Upper lobe of left lung (tissue), 6 donors: Measurements from ENCODE around the gene ABCD4. TPM values are rescaled to one million over a fixed set of nuclear protein-coding genes. Genes with fewer than 3 reads are reported as not detected.

ENCODE experiments used
- ATAC-seq, 2 donors: fragments of 200-7000 bp; cut with Tn5 transposase; one replicate each; pipeline ENCODE4 v1.9.1; 2022; ENCODE audit warnings: mild to moderate bottlenecking in 2 of 2, moderate library complexity in 2 of 2; ENCODE audit not compliant: low FRiP score in 2 of 2
- DNase-seq, 2 donors: peaks; one replicate each; pipeline ENCODE4 v3.0.0-alpha.2; 2019 to 2020
- H3K27ac ChIP-seq, 4 donors: fragments of 200-600 bp; sonication (generic); one replicate each; pipeline ENCODE4 v1.5.1; 2016 to 2019
- H3K27me3 ChIP-seq, 4 donors: fragments of 200-600 bp; sonication (generic); one replicate each; pipeline ENCODE4 v1.5.1; 2017 to 2019
- H3K36me3 ChIP-seq, 4 donors: fragments of 200-600 bp; sonication (generic); one replicate each; pipeline ENCODE4 v1.5.1; 2016 to 2019
- H3K4me1 ChIP-seq, 4 donors: fragments of 200-600 bp; sonication (generic); one replicate each; pipeline ENCODE4 v1.5.1; 2018 to 2019
- H3K4me3 ChIP-seq, 4 donors: fragments of 200-600 bp; sonication (generic); one replicate each; pipeline ENCODE4 v1.5.1; 2017 to 2019; ENCODE audit warnings: mild to moderate bottlenecking in 2 of 4, moderate library complexity in 1 of 4
- H3K9me3 ChIP-seq, 4 donors: fragments of 200-600 bp; sonication (generic); one replicate each; pipeline ENCODE4 v1.5.1; 2018 to 2019
- CTCF ChIP-seq, 6 experiments: fragments of 450-650 bp in 4 of 6; fragments of 200-600 bp in 2 of 6; sonication (generic) in 2 of 6; IDR thresholded peaks; one replicate each; pipeline ENCODE4 v1.5.1; 2016 to 2019; ENCODE audit warnings: antibody characterized with exemption in 6 of 6
- EP300 ChIP-seq, 4 donors: sonication (generic); formaldehyde crosslinking; IDR thresholded peaks; one replicate each; pipeline ENCODE4 v1.5.1; 2017; ENCODE audit warnings: antibody characterized with exemption in 4 of 4, control low read depth in 2 of 4
- POLR2A ChIP-seq, 4 donors: fragments of 450-650 bp; IDR thresholded peaks; one replicate each; pipeline ENCODE4 v1.5.1; 2016 to 2017; ENCODE audit warnings: antibody characterized with exemption in 4 of 4, mild to moderate bottlenecking in 2 of 4
- POLR2AphosphoS5 ChIP-seq, 2 donors: sonication (generic); formaldehyde crosslinking; IDR thresholded peaks; one replicate each; pipeline ENCODE4 v1.5.1; 2017; ENCODE audit warnings: antibody characterized with exemption in 2 of 2
- WGBS, 2 donors: methylation state at CpG; one replicate each; pipeline ENCODE4 v1.1.5; 2017 to 2018; 5-methylcytosine and 5-hydroxymethylcytosine counted together
- total RNA-seq, 6 donors: library from RNA; depleted of rRNA in 4 of 6; stranded (reverse); fragments of >200 nt in 4 of 6; gene quantifications; one replicate each; pipeline versions ENCODE4 v1.1.0 to v1.2.1, GENCODE V29; 2016 to 2021
- donor health status: DM: no; HTN: no; CAD: no; lungs with moderate emphysema.
- donor health status: DM: no; HTN: yes; CAD: no; lungs with severe emphysema.

The ABCD4 gene
- total RNA-seq, 6 donors from 2014 or later = 35.1 to 150 (median 52.5) TPM

- Histone ChIP-seq H3K4me3 (no peak overlapping the region), H3K9me3 (no peaks in the 10 kb centered on the region), H3K27ac (no peak overlapping the region), H3K27me3 (peaks cover 0 to 52% (median 36%) of the 10 kb centered on the region in 4 donors), H3K4me1 (peaks cover 19 to 32% (median 25%) of the 10 kb centered on the region in 4 donors), H3K36me3 (no peaks in the 10 kb centered on the region)
- no peak for TF ChIP-seq POLR2AphosphoS5 (IDR thresholded peaks at IDR 0.05)
- DNase-seq (no peak), ATAC-seq (no peak)
- 10 to 13% methylated on average over 14 of the region's 14 CpGs for WGBS, 2 donors
Observed at GRCh38 chr14:74241652-74242017, 61.1 kb downstream of the ABCD4 start.

- no peaks in the 10 kb centered on the region for H3K36me3 ChIP-seq
- H3K4me1 ChIP-seq = peaks cover 19 to 32% (median 25%) of the 10 kb centered on the region in 4 donors
- ATAC-seq (peak in 1 of 2 donors; percentile 62), DNase-seq (peak in 1 of 2 donors; percentile 85)
- H3K27ac ChIP-seq = no peak overlapping the region
- no peaks in the 10 kb centered on the region for H3K9me3 ChIP-seq
- peak overlapping the region in 3 of 4 donors; percentile 13 to 33 (median 33) for H3K4me3 ChIP-seq
- TF ChIP-seq POLR2A (IDR thresholded peaks at IDR 0.05) = no peak
- no peak for TF ChIP-seq POLR2AphosphoS5 (IDR thresholded peaks at IDR 0.05)
- TF ChIP-seq CTCF (IDR thresholded peaks at IDR 0.05) = no peak
- 7 to 10% methylated on average over 43 to 70 of the region's 80 CpGs for WGBS, 2 donors
- H3K27me3 ChIP-seq = peaks cover 0 to 52% (median 36%) of the 10 kb centered on the region in 4 donors
Observed at GRCh38 chr14:74240794-74241651, 61.7 kb downstream of the ABCD4 start.

GRCh38 chr14:74239848-74240793 is 62.6 kb downstream of the ABCD4 start:
- H3K36me3 ChIP-seq = no peaks in the 10 kb centered on the region
- peak overlapping the region in 3 of 4 donors; percentile 13 to 33 (median 33) for H3K4me3 ChIP-seq
- no peak overlapping the region for H3K27ac ChIP-seq
- no peaks in the 10 kb centered on the region for H3K9me3 ChIP-seq
- H3K27me3 ChIP-seq = peaks cover 0 to 52% (median 36%) of the 10 kb centered on the region in 4 donors
- TF ChIP-seq CTCF (IDR thresholded peaks at IDR 0.05) = no peak
- TF ChIP-seq POLR2A (IDR thresholded peaks at IDR 0.05) = peak in 1 of 4 donors; percentile 13
- ATAC-seq (no peak), DNase-seq (peak in 1 of 2 donors; percentile 80)
- H3K4me1 ChIP-seq = peaks cover 19 to 32% (median 25%) of the 10 kb centered on the region in 4 donors
- 3% methylated on average over 19 to 46 of the region's 94 CpGs for WGBS, 2 donors

GRCh38 chr14:74238974-74239847 is 63.5 kb downstream of the ABCD4 start, which contains the start of gene VSX2:
Gene VSX2, plus strand, starts transcription at chr14:74239449. Its CDS starts 113 bp downstream, at chr14:74239562.
- ATAC-seq (no peak), DNase-seq (peak in 1 of 2 donors; percentile 76)
- Histone ChIP-seq H3K4me1 (peaks cover 19 to 32% (median 25%) of the 10 kb centered on the region in 4 donors), H3K36me3 (no peaks in the 10 kb centered on the region), H3K27me3 (peaks cover 0 to 51% (median 35%) of the 10 kb centered on the region in 4 donors), H3K4me3 (peak within 1 kb of the TSS in 3 of 4 donors; percentile 13 to 33 (median 33)), H3K27ac (no peak within 1 kb of the TSS), H3K9me3 (no peaks in the 10 kb centered on the region)
- TF ChIP-seq POLR2A (IDR thresholded peaks at IDR 0.05) = no peak
- TF ChIP-seq POLR2AphosphoS5 (IDR thresholded peaks at IDR 0.05) = no peak
- TF ChIP-seq CTCF (IDR thresholded peaks at IDR 0.05) = no peak
- TF ChIP-seq EP300 (IDR thresholded peaks at IDR 0.05) = no peak
- WGBS, 2 donors = 11 to 13% methylated on average over 14 to 31 of the region's 40 CpGs
